ENCODE data around the gene SS18L1.

SS18L1 gene

DNA sequence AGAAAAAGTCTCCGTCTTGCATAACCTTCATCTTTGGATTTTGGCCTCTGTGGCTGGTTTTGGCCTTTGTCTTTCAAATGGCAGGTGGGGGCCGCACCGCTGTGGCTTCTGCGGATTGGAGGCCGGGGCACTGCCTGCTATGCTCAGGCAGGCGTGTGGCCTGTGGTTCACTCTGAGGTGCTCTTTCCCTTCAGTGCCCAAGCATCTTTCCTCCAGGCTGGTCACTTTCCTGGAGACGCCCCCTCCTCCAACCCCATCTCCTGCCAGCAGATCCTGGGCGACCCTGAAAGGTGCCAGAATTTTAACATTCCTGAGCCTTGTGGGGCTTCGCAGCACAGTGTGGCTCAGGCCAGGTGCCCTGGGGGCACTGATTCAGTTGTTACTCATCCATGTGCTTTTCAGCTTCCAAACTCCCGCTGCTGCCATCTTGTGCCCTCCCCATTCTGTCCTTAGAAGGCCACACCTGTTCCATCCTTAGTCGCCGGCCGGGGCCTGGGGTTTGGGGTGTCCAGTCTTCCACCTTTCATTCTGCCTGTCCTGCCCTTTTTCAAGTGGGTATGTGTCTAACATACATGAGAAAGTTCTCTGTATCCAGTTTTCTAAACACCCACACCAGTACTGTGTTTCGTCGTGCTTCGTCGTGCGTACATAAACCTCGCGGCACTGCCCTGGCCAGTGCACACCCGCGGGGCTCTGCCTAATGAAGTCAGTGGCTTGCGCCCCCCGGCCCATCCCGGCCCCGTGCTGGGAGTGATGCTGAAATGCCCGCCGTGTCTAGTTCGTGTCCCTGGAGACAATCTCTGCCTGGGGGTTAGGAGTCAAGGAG, 12.1 kb downstream of the SS18L1 start:
- Histone ChIP-seq H3K9me3 (ENCODE audit: insufficient read depth, low read length) (no peaks in the 10 kb centered on the region), H3F3A (ENCODE audit: insufficient read depth) (no peaks in the 10 kb centered on the region), H3K4me3 (ENCODE audit: insufficient read depth, low read length, poor library complexity, severe bottlenecking) (no peak overlapping the region), H3K79me2 (ENCODE audit: insufficient read depth, low read length) (peaks cover 32% of the 10 kb centered on the region), H3K36me3 (ENCODE audit: low read length) (no peaks in the 10 kb centered on the region), H3K9ac (ENCODE audit: low read length) (no peak overlapping the region), H3K27me3 (ENCODE audit: low read length) (no peaks in the 10 kb centered on the region), H3K27ac (ENCODE audit: low read depth, low read length) (no peak overlapping the region), H4K20me1 (ENCODE audit: low read depth, low read length) (no peaks in the 10 kb centered on the region), H3K9me2 (replicated peaks; ENCODE audit: insufficient read depth, low read length) (no peaks in the 10 kb centered on the region), H2AFZ (ENCODE audit: low read depth, low read length, severe bottlenecking) (no peak overlapping the region), H3K4me2 (ENCODE audit: low read depth, low read length, poor library complexity, severe bottlenecking) (no peak overlapping the region)
- TF ChIP-seq, protein P1, sequence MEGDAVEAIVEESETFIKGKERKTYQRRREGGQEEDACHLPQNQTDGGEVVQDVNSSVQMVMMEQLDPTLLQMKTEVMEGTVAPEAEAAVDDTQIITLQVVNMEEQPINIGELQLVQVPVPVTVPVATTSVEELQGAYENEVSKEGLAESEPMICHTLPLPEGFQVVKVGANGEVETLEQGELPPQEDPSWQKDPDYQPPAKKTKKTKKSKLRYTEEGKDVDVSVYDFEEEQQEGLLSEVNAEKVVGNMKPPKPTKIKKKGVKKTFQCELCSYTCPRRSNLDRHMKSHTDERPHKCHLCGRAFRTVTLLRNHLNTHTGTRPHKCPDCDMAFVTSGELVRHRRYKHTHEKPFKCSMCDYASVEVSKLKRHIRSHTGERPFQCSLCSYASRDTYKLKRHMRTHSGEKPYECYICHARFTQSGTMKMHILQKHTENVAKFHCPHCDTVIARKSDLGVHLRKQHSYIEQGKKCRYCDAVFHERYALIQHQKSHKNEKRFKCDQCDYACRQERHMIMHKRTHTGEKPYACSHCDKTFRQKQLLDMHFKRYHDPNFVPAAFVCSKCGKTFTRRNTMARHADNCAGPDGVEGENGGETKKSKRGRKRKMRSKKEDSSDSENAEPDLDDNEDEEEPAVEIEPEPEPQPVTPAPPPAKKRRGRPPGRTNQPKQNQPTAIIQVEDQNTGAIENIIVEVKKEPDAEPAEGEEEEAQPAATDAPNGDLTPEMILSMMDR (IDR thresholded peaks at IDR 0.05; ENCODE audit: insufficient read depth, low read length, poor library complexity, severe bottlenecking) = no peak
- no peak for TF ChIP-seq EZH2phosphoT487 (conservative IDR thresholded peaks at IDR 0.05; ENCODE audit: low read length)

DNA sequence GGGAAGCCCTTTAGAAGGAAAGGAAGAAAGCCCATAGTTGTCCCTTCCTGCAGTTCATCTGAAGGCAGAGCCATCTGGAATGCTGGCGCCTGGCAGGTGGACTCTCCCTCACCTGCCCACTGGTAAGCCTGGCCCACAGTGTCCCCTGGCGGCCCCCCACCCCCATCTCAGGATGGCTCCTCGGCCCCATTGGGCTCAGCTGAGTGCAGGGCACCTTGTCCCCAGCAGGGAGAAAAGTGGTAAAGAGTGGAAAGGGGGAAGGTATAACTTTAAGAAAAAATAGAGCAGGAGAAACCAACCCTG, 12.6 kb downstream of the SS18L1 start:
- H3K9me3 ChIP-seq (ENCODE audit: insufficient read depth, low read length) = no peaks in the 10 kb centered on the region
- no peak overlapping the region for H3K9ac ChIP-seq (ENCODE audit: low read length)
- peaks cover 30% of the 10 kb centered on the region for H3K79me2 ChIP-seq (ENCODE audit: insufficient read depth, low read length)

DNA sequence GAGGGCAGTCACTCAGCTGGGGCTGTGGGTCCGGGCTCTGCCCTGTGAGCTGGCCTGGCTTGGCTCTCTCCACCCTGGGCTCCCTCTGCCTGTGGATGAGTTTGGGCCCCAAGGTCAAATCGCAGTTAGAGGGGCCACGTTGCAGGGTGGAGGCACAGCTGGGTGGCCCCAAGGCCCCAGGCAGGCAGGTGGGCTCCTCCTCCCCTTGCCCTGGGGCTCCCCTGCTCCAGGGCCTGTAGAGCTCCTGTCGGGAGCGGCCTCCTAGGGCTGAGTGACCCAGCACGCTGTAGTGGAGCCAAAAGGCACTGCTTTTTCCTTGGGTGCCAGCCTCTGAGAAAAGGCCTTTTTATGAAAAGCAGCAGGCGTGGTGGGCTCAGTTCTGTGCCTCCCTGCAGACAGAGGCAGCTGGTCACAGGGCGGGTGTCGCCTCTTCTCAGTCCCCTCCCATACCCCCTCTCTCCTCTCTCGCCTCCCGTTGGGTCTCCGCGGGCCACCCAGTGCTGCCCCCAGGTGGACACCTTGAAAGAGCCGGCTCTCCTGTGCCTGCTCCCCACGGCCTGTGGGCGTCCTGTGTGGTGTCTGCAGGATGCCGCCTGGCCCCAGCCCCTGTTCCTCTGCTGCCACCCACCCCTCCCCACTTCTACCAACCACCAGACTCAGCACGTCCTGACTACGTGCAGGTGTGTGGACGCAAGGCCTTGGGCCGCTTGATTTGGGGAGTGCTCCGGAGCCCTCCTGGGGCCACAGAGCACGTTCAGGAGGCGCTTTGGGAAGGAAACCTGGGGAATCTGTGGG, 13.2 kb downstream of the SS18L1 start:
- H3K4me3 ChIP-seq (ENCODE audit: insufficient read depth, low read length, poor library complexity, severe bottlenecking) = no peak overlapping the region
- H3K27ac ChIP-seq (ENCODE audit: low read depth, low read length) = no peak overlapping the region
- no peak overlapping the region for H3K9ac ChIP-seq (ENCODE audit: low read length)
- no peaks in the 10 kb centered on the region for H3K9me2 ChIP-seq (replicated peaks; ENCODE audit: insufficient read depth, low read length)
- TF ChIP-seq EZH2phosphoT487 (conservative IDR thresholded peaks at IDR 0.05; ENCODE audit: low read length) = no peak
- TF ChIP-seq, protein P1 (IDR thresholded peaks at IDR 0.05; ENCODE audit: insufficient read depth, low read length, poor library complexity, severe bottlenecking) = peak; percentile 74
- no peak overlapping the region for H2AFZ ChIP-seq (ENCODE audit: low read depth, low read length, severe bottlenecking)
- no peaks in the 10 kb centered on the region for H3F3A ChIP-seq (ENCODE audit: insufficient read depth)
- no peaks in the 10 kb centered on the region for H4K20me1 ChIP-seq (ENCODE audit: low read depth, low read length)
- H3K79me2 ChIP-seq (ENCODE audit: insufficient read depth, low read length) = peaks cover 25% of the 10 kb centered on the region
- H3K4me2 ChIP-seq (ENCODE audit: low read depth, low read length, poor library complexity, severe bottlenecking) = no peak overlapping the region
- no peaks in the 10 kb centered on the region for H3K27me3 ChIP-seq (ENCODE audit: low read length)
- no peaks in the 10 kb centered on the region for H3K9me3 ChIP-seq (ENCODE audit: insufficient read depth, low read length)
- no peaks in the 10 kb centered on the region for H3K36me3 ChIP-seq (ENCODE audit: low read length)

More for the DNA sequence above, 12.6 kb downstream of the SS18L1 start:
- no peaks in the 10 kb centered on the region for H4K20me1 ChIP-seq (ENCODE audit: low read depth, low read length)
- H3K9me2 ChIP-seq (replicated peaks; ENCODE audit: insufficient read depth, low read length) = no peaks in the 10 kb centered on the region
- H3F3A ChIP-seq (ENCODE audit: insufficient read depth) = no peaks in the 10 kb centered on the region
- no peaks in the 10 kb centered on the region for H3K36me3 ChIP-seq (ENCODE audit: low read length)
- no peaks in the 10 kb centered on the region for H3K27me3 ChIP-seq (ENCODE audit: low read length)
- H3K27ac ChIP-seq (ENCODE audit: low read depth, low read length) = no peak overlapping the region
- no peak overlapping the region for H3K4me2 ChIP-seq (ENCODE audit: low read depth, low read length, poor library complexity, severe bottlenecking)
- no peak overlapping the region for H2AFZ ChIP-seq (ENCODE audit: low read depth, low read length, severe bottlenecking)
- no peak overlapping the region for H3K4me3 ChIP-seq (ENCODE audit: insufficient read depth, low read length, poor library complexity, severe bottlenecking)
- TF ChIP-seq EZH2phosphoT487 (conservative IDR thresholded peaks at IDR 0.05; ENCODE audit: low read length) = no peak
- TF ChIP-seq, protein P1 (IDR thresholded peaks at IDR 0.05; ENCODE audit: insufficient read depth, low read length, poor library complexity, severe bottlenecking) = no peak

Measured in SU-DHL-6 (cell line).